Measurements from ENCODE around the gene AGO4. TPM values are rescaled to one million over a fixed set of nuclear protein-coding genes. Genes with fewer than 3 reads are reported as not detected.

The AGO4 gene
- 10 to 100 TPM in 3 of 4 donors, 1 to 10 TPM in 1; 8.3 to 44.2 (median 18.6) TPM for total RNA-seq

DNA sequence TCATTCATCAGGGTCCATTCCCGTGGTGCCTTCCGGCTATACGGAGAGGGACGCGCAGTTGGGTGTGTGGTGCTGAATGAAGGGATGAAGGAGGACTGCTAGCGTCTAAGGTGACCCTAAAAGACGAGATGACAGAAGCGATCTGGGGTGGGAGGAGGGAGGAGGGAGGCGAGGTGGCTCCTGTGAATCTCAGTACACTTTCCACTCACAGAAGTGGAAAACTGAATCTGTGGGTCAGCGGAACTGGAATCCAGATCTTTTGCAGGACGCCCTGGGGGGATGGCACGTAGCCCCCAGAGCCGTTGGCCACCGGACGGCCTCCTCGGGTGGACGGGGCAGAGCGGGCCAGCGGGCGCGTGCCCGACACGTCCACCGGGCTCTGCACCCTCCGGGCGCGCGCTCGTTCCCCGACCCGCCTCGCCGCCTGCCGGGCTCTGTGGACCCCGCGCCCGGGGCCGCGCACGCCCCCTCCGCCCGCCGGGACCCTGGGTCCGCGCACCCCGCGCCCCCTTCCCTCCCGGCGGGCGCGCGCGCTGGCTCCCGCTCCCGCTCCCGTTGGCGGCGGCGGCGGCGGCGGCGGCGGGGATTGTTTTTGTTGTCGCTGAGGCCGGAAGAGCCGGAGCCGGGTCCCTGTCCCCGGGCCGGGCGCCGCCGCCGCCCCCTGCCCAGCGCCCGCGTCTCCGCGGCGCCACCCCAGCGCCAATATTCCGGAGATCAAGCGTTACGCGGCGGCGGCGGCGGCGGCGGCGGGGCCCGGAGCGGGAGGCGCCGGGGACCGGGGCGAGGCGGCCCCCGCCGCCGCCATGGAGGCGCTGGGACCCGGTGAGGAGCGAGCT lies at the start of gene AGO4:
TSS of gene AGO4 (plus strand) at position 403 of the 836 bp plus-strand sequence. CDS start at position 804, 401 bp downstream.
- Histone ChIP-seq H3K27ac (peak within 1 kb of the TSS; percentile 79 to 90 (median 84)), H3K27me3 (no peaks in the 10 kb centered on the region), H3K36me3 (no peaks in the 10 kb centered on the region), H3K4me1 (peaks cover 0 to 20% (median 8%) of the 10 kb centered on the region in 4 donors), H3K4me3 (peak within 1 kb of the TSS; percentile 84 to 97 (median 88)), H3K9me3 (no peaks in the 10 kb centered on the region)
- TF ChIP-seq POLR2A (IDR thresholded peaks at IDR 0.05) = no peak
- TF ChIP-seq, protein P1, sequence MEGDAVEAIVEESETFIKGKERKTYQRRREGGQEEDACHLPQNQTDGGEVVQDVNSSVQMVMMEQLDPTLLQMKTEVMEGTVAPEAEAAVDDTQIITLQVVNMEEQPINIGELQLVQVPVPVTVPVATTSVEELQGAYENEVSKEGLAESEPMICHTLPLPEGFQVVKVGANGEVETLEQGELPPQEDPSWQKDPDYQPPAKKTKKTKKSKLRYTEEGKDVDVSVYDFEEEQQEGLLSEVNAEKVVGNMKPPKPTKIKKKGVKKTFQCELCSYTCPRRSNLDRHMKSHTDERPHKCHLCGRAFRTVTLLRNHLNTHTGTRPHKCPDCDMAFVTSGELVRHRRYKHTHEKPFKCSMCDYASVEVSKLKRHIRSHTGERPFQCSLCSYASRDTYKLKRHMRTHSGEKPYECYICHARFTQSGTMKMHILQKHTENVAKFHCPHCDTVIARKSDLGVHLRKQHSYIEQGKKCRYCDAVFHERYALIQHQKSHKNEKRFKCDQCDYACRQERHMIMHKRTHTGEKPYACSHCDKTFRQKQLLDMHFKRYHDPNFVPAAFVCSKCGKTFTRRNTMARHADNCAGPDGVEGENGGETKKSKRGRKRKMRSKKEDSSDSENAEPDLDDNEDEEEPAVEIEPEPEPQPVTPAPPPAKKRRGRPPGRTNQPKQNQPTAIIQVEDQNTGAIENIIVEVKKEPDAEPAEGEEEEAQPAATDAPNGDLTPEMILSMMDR (IDR thresholded peaks at IDR 0.05) = peak in 3 of 6 experiments; percentile 4 to 39 (median 5)
- DNase-seq = peak; percentile 38 to 74 (median 71)

DNA sequence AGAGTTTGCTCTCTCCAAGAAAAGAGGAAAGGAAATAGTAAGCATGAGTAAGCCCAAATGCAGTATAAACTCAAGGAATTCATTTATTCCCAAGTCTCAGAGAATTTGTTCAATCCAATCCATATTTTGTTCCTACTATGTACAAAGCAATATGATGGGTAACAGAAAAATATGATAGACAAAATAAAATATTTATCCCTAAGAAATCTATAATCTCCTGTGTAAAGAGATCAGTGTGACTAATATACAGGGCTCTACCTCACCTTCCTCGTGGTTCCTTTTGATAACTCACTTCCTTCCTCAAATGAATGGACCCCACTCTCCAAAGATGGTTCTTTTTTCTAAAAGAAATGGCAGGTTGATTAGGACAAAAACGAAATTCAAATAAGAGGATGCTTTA lies 45.7 kb upstream of the AGO4 start:
- Histone ChIP-seq H3K27ac (no peak overlapping the region), H3K4me1 (no peaks in the 10 kb centered on the region), H3K36me3 (no peaks in the 10 kb centered on the region), H3K4me3 (no peak overlapping the region), H3K27me3 (no peaks in the 10 kb centered on the region), H3K9me3 (no peaks in the 10 kb centered on the region)
- TF ChIP-seq, protein P1 (IDR thresholded peaks at IDR 0.05) = no peak
- TF ChIP-seq POLR2A (IDR thresholded peaks at IDR 0.05) = no peak
- DNase-seq = no peak

DNA sequence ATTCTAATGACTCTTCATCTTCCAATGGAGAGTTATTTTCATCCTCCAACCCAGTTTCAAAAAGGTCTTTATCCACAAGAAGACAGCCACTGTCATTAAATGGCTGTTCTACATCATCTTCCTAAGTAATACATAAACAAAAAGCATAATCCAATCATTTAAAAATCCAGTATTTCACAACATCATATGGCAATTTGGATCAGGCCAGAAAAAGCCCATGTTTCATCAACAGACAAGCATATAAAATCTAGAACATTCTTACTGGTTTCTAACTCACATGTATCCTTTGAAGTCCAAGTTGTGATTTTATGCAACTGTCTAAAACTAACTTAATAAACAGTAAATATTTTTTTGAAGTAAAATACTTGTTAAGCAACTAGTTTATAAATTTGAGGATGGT lies 44.6 kb upstream of the AGO4 start:
- H3K4me3 ChIP-seq = no peak overlapping the region
- H3K27ac ChIP-seq = no peak overlapping the region
- H3K9me3 ChIP-seq = no peaks in the 10 kb centered on the region
- TF ChIP-seq, protein P1 (IDR thresholded peaks at IDR 0.05) = no peak
- no peak for TF ChIP-seq POLR2A (IDR thresholded peaks at IDR 0.05)
- no peaks in the 10 kb centered on the region for H3K36me3 ChIP-seq
- no peaks in the 10 kb centered on the region for H3K4me1 ChIP-seq
- no peaks in the 10 kb centered on the region for H3K27me3 ChIP-seq
- DNase-seq = no peak

DNA sequence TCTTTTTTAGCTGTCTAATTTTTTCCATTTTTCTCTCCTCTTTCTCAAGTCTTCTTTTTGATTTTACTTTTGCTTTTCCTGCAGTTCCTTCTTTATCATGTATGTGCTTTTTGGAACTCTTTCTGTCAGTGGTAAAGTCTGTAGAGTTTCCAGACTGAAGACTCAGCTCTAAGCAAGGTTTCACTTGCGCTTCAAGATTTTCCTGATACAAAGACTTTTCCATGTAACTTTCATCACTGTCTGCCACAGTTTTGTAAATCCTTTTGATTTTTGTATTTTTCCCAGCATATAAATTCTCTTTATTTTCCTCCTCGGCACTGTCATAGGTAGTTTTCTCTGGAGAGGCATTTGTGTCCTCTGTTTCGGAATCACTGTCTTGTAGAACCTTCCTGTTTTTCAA lies 43.5 kb upstream of the AGO4 start:
- no peaks in the 10 kb centered on the region for H3K36me3 ChIP-seq
- no peaks in the 10 kb centered on the region for H3K9me3 ChIP-seq
- no peak overlapping the region for H3K27ac ChIP-seq
- DNase-seq = no peak
- H3K4me3 ChIP-seq = no peak overlapping the region
- no peaks in the 10 kb centered on the region for H3K27me3 ChIP-seq
- H3K4me1 ChIP-seq = no peaks in the 10 kb centered on the region
- no peak for TF ChIP-seq POLR2A (IDR thresholded peaks at IDR 0.05)
- TF ChIP-seq, protein P1 (IDR thresholded peaks at IDR 0.05) = no peak

DNA sequence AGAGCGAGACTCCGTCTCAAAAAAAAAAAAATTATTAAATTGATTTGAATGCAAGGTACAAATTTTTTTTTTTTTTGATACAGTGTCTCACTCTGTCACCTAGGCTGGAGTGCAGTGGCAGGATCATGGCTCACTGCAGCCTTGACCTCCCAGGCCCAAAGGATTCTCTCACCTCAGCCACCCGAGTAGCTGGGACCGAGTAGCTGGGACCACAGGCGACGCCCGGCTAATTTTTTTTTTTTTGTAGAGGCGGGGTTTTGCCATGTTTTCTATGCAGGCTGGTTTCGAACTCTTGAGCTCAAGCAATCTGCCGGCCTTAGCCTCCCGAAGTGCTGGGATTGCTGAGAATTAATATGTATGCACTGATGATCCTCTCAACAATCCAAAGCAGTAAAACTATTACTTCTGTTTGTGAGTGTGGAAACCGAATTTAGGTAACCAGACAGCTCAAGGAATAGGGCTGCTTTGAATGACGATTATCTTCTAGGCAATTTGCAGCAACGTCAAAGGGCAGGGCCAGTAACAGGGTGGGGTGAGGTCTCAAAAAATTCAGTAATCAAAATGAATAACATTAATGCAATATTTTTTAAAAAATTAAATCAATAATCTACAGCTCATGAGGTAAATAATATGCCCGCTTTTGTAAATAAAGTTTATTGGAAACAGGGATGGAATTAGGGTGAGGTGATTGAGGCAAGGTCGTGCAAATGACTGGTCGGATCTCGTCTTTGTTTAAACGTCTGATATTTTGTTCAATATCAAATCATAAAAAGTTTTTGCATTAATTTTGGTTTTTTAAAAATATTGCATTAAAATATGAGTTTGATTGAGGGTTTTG lies 39.2 kb upstream of the AGO4 start:
- Histone ChIP-seq H3K4me3 (peak overlapping the region; percentile 76 to 98 (median 84)), H3K4me1 (peaks cover 0 to 3% (median 0%) of the 10 kb centered on the region in 4 donors), H3K27ac (peak overlapping the region; percentile 68 to 82 (median 78)), H3K9me3 (no peaks in the 10 kb centered on the region), H3K27me3 (no peaks in the 10 kb centered on the region), H3K36me3 (no peaks in the 10 kb centered on the region)
- no peak for TF ChIP-seq POLR2A (IDR thresholded peaks at IDR 0.05)
- TF ChIP-seq, protein P1 (IDR thresholded peaks at IDR 0.05) = no peak
- DNase-seq = no peak

All from Peyer's patch (tissue), 4 donors.